Karpas-422 (cell line): ENCODE results near the gene NPM3. TPM values are rescaled to one million over a fixed set of nuclear protein-coding genes. Genes with fewer than 3 reads are reported as not detected.
"Not testable (repeated sequence)": the region's sequence is repeated elsewhere in the genome, so short reads cannot be mapped to it uniquely, and the experiment has no call there.

ENCODE experiments used
- DNase-seq: peaks from one replicate; pipeline ENCODE4 v3.0.0-alpha.2; 2015
- H2AFZ ChIP-seq: fragments of 200-600 bp; sonication (generic); 2 replicates; pipeline ENCODE4 v1.6.1; 2014; ENCODE audit warnings: antibody characterized with exemption, low read length, mixed read lengths
- H3K27ac ChIP-seq: fragments of 200-600 bp; sonication (generic); 2 replicates; pipeline ENCODE4 v1.5.1; 2014; ENCODE audit warnings: mild to moderate bottlenecking, low read length, moderate library complexity
- H3K27me3 ChIP-seq: fragments of 200-600 bp; sonication (generic); 2 replicates; pipeline ENCODE4 v1.6.1; 2014; ENCODE audit warnings: low read length, mixed read lengths
- H3K36me3 ChIP-seq: fragments of 200-600 bp; sonication (generic); 2 replicates; pipeline ENCODE4 v1.6.1; 2014; ENCODE audit warnings: low read length, mixed read lengths; ENCODE audit not compliant: insufficient read depth
- H3K4me1 ChIP-seq: fragments of 200-600 bp; sonication (generic); 2 replicates; pipeline ENCODE4 v1.6.1; 2014; ENCODE audit warnings: mild to moderate bottlenecking, low read length, mixed read lengths
- H3K4me2 ChIP-seq: fragments of 200-600 bp; sonication (generic); 2 replicates; pipeline ENCODE4 v1.6.1; 2014; ENCODE audit warnings: low read length, low read depth, mild to moderate bottlenecking; ENCODE audit not compliant: poor library complexity, severe bottlenecking
- H3K4me3 ChIP-seq: fragments of 200-600 bp; sonication (generic); 2 replicates; pipeline ENCODE4 v1.5.1; 2014; ENCODE audit warnings: mild to moderate bottlenecking, antibody characterized with exemption, low read length, mixed read lengths
- H3K79me2 ChIP-seq: fragments of 200-600 bp; sonication (generic); 2 replicates; pipeline ENCODE4 v1.6.1; 2014; ENCODE audit warnings: mild to moderate bottlenecking, low read length, mixed read lengths
- H3K9ac ChIP-seq: fragments of 200-600 bp; sonication (generic); 2 replicates; pipeline ENCODE4 v1.6.0; 2014; ENCODE audit warnings: low read length
- H3K9me2 ChIP-seq: fragments of 200-600 bp; sonication (generic), shearing (Covaris generic); replicated peaks from 2 replicates; pipeline ENCODE4 v1.6.0; 2014; ENCODE audit warnings: mild to moderate bottlenecking, low read length, moderate library complexity; ENCODE audit not compliant: insufficient read depth
- H3K9me3 ChIP-seq: fragments of 300-700, 200-600 bp; sonication (generic); 2 replicates; pipeline ENCODE4 v1.6.1; 2014; ENCODE audit warnings: low read length, mixed read lengths
- H4K20me1 ChIP-seq: fragments of 200-600 bp; sonication (generic); 2 replicates; pipeline ENCODE4 v1.6.1; 2014; ENCODE audit warnings: mild to moderate bottlenecking, antibody characterized with exemption, low read length, low read depth; ENCODE audit not compliant: insufficient read depth
- total RNA-seq: library from RNA; depleted of rRNA; stranded (reverse); fragments of >200 nt; shearing (Covaris generic); gene quantifications from 2 replicates; pipeline ENCODE4 v1.2.3, GENCODE V29; 2014; ENCODE audit warnings: low replicate concordance

The NPM3 gene
- total RNA-seq, 1 experiment from 2014 or later: 46.1 TPM

- not testable (repeated sequence) for H4K20me1 ChIP-seq, H3K4me2 ChIP-seq, H3K79me2 ChIP-seq, H3K36me3 ChIP-seq, H3K27me3 ChIP-seq, H2AFZ ChIP-seq, H3K9ac ChIP-seq, H3K4me1 ChIP-seq, H3K9me2 ChIP-seq, H3K4me3 ChIP-seq, H3K9me3 ChIP-seq, H3K27ac ChIP-seq, DNase-seq
Observed at GRCh38 chr10:101789231-101789630, 6.0 kb upstream of the NPM3 start.

- no peak overlapping the region for H3K9ac ChIP-seq
- no peaks in the 10 kb centered on the region for H3K9me3 ChIP-seq
- no peaks in the 10 kb centered on the region for H4K20me1 ChIP-seq
- no peak overlapping the region for H3K4me3 ChIP-seq
- H3K36me3 ChIP-seq: no peaks in the 10 kb centered on the region
- no peaks in the 10 kb centered on the region for H3K9me2 ChIP-seq
- H3K27me3 ChIP-seq: no peaks in the 10 kb centered on the region
- H3K4me2 ChIP-seq: no peak overlapping the region
- H3K4me1 ChIP-seq: peaks cover 20% of the 10 kb centered on the region
- no peak overlapping the region for H2AFZ ChIP-seq
- H3K79me2 ChIP-seq: peaks cover 11% of the 10 kb centered on the region
- no peak overlapping the region for H3K27ac ChIP-seq
- no peak for DNase-seq
Observed at GRCh38 chr10:101785801-101786200, 2.6 kb upstream of the NPM3 start.

- no peaks in the 10 kb centered on the region for H3K9me2 ChIP-seq
- no peaks in the 10 kb centered on the region for H3K27me3 ChIP-seq
- H3K36me3 ChIP-seq: no peaks in the 10 kb centered on the region
- no peak overlapping the region for H3K4me3 ChIP-seq
- no peak overlapping the region for H3K4me2 ChIP-seq
- peaks cover 11% of the 10 kb centered on the region for H3K79me2 ChIP-seq
- DNase-seq: no peak
- no peaks in the 10 kb centered on the region for H4K20me1 ChIP-seq
- no peak overlapping the region for H2AFZ ChIP-seq
- no peak overlapping the region for H3K27ac ChIP-seq
- no peak overlapping the region for H3K9ac ChIP-seq
- H3K4me1 ChIP-seq: peaks cover 33% of the 10 kb centered on the region
- no peaks in the 10 kb centered on the region for H3K9me3 ChIP-seq
Observed at GRCh38 chr10:101784558-101784957, 1.3 kb upstream of the NPM3 start.

GRCh38 chr10:101783736-101784118 lies 481 bp upstream of the NPM3 start:
- Histone ChIP-seq H2AFZ (no peak overlapping the region), H3K4me1 (peaks cover 41% of the 10 kb centered on the region), H3K9me2 (no peaks in the 10 kb centered on the region), H3K79me2 (peaks cover 11% of the 10 kb centered on the region), H3K27me3 (no peaks in the 10 kb centered on the region), H3K4me2 (peak overlapping the region; percentile 76), H3K27ac (no peak overlapping the region), H3K36me3 (no peaks in the 10 kb centered on the region), H3K4me3 (peak overlapping the region; percentile 82), H3K9me3 (no peaks in the 10 kb centered on the region), H3K9ac (peak overlapping the region; percentile 82), H4K20me1 (no peaks in the 10 kb centered on the region)
- DNase-seq: no peak

- Histone ChIP-seq H3K9me3 (no peaks in the 10 kb centered on the region), H3K9me2 (no peaks in the 10 kb centered on the region), H3K4me1 (peaks cover 47% of the 10 kb centered on the region), H2AFZ (no peak overlapping the region), H3K9ac (peak overlapping the region; percentile 82), H3K27me3 (no peaks in the 10 kb centered on the region), H3K4me3 (peak overlapping the region; percentile 82), H3K79me2 (peaks cover 11% of the 10 kb centered on the region), H3K4me2 (peak overlapping the region; percentile 76), H3K27ac (no peak overlapping the region; the same call in 1 of the 2 replicates), H3K36me3 (no peaks in the 10 kb centered on the region), H4K20me1 (peaks cover 4% of the 10 kb centered on the region; the same call in 1 of the 2 replicates)
- DNase-seq: no peak
Observed at GRCh38 chr10:101781984-101782810, 1.0 kb downstream of the NPM3 start.

GRCh38 chr10:101781655-101781983 lies 1.6 kb downstream of the NPM3 start:
- Histone ChIP-seq H3K4me1 (peaks cover 47% of the 10 kb centered on the region), H3K27me3 (no peaks in the 10 kb centered on the region), H3K27ac (no peak overlapping the region; the same call in 1 of the 2 replicates), H3K9me2 (no peaks in the 10 kb centered on the region), H3K9ac (peak overlapping the region; percentile 82), H2AFZ (no peak overlapping the region), H3K79me2 (peaks cover 11% of the 10 kb centered on the region), H3K9me3 (no peaks in the 10 kb centered on the region), H4K20me1 (peaks cover 4% of the 10 kb centered on the region; the same call in 1 of the 2 replicates), H3K4me3 (peak overlapping the region; percentile 82), H3K36me3 (no peaks in the 10 kb centered on the region), H3K4me2 (peak overlapping the region; percentile 76)
- no peak for DNase-seq

- DNase-seq: peak; percentile 83
- Histone ChIP-seq H3K79me2 (peaks cover 11% of the 10 kb centered on the region), H3K4me3 (peak overlapping the region; percentile 82; the same call in 1 of the 2 replicates), H3K4me2 (peak overlapping the region; percentile 76), H3K4me1 (peaks cover 47% of the 10 kb centered on the region), H2AFZ (no peak overlapping the region), H4K20me1 (peaks cover 4% of the 10 kb centered on the region; the same call in 1 of the 2 replicates), H3K27me3 (no peaks in the 10 kb centered on the region), H3K9me2 (no peaks in the 10 kb centered on the region), H3K9me3 (no peaks in the 10 kb centered on the region), H3K27ac (no peak overlapping the region; the same call in 1 of the 2 replicates), H3K36me3 (no peaks in the 10 kb centered on the region), H3K9ac (peak overlapping the region; percentile 82)
Observed at GRCh38 chr10:101780818-101781654, 2.2 kb downstream of the NPM3 start.

GRCh38 chr10:101780187-101780817 lies 2.9 kb downstream of the NPM3 start:
- peaks cover 47% of the 10 kb centered on the region for H3K4me1 ChIP-seq
- peak overlapping the region; percentile 68; the same call in 1 of the 2 replicates for H3K4me3 ChIP-seq
- no peaks in the 10 kb centered on the region for H3K36me3 ChIP-seq
- peak overlapping the region; percentile 75 for H3K9ac ChIP-seq
- H3K9me3 ChIP-seq: no peaks in the 10 kb centered on the region
- no peak overlapping the region for H2AFZ ChIP-seq
- H3K27ac ChIP-seq: no peak overlapping the region
- peaks cover 4% of the 10 kb centered on the region; the same call in 1 of the 2 replicates for H4K20me1 ChIP-seq
- H3K4me2 ChIP-seq: peak overlapping the region; percentile 76
- H3K79me2 ChIP-seq: peaks cover 11% of the 10 kb centered on the region
- DNase-seq: no peak
- no peaks in the 10 kb centered on the region for H3K27me3 ChIP-seq
- no peaks in the 10 kb centered on the region for H3K9me2 ChIP-seq
